NCI-H774 (cell line): ENCODE measurements around the gene STK17B.
"Not testable (repeated sequence)": the region's sequence is repeated elsewhere in the genome, so short reads cannot be mapped to it uniquely, and the experiment has no call there.

Experiments
- DNase-seq: peaks from one replicate; lab custom pipeline; 2025; lab: John Stamatoyannopoulos, UW

The STK17B gene

DNA sequence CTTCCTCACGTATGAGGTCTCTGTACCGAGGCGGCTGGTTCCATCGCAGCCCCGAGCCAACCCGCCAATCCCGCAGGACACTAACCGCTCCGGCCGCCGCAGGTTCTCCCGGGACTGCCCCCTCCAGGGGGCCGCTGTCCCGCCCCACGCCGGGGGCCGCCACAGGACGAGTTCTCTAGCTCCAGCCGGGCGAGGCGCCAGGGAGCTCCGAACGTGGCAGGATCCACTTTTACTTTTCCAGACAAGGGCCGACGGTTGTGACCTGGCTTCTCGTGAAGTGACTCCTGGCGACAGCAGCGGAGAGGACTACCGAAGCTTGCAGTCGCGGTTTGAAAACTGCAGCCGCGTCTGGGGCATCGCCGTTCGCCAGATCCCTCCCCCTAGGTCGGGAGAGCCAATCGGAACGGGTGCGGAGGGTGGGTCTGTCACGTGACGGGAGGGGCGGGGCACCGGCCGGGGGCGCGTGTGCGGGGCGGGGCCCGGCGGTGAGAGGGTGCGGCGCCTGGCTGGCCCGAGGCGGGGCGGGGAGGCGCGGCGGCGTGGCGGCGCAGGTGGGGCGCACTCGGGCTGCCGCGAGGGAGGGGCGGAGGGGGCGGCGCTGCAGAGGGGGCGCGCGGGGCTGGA lies at the start of gene STK17B:
Gene STK17B, minus strand, starts transcription at position 331 of the 624 bp plus-strand sequence. CDS start 8,195 bp downstream, outside the sequence.
- peak; percentile 94 for DNase-seq

DNA sequence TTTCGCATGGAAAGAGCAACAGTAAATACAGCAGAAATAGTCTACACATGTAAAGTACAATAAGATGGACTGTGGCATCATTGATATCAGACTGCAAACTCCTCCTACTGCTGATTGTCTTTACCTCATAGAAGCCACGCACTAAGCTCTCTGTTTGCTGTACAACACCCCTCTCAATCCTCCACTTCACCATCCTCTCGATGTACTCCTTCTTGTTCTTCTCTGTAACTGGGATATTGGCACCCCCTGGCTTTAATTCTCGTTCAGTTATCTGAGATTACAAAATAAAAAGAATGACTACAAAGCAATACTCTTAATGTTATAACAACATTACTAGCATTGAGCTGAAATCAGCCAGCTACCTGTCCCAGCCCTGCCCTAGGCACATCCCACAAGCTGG lies 49.3 kb upstream of the STK17B start:
- DNase-seq = no peak

DNA sequence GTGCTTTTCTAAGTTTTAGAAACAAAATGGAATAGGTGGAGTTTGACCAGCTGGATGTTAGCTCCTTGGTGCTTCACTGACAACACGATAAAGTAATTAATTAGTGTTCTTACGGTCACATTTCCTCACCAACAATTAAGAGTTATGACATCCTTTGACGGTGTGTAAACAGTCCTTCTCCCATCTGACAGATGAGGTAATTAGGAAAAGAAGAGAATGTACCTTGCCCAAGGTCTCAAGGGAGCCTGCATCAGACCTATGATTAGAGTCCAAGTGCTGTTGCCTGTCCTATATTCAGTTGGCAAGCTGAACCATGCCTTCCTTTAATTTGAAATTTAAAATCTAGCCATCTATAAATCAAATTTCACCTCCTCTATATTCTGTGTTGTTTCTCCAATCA lies 48.3 kb upstream of the STK17B start:
- no peak for DNase-seq

DNA sequence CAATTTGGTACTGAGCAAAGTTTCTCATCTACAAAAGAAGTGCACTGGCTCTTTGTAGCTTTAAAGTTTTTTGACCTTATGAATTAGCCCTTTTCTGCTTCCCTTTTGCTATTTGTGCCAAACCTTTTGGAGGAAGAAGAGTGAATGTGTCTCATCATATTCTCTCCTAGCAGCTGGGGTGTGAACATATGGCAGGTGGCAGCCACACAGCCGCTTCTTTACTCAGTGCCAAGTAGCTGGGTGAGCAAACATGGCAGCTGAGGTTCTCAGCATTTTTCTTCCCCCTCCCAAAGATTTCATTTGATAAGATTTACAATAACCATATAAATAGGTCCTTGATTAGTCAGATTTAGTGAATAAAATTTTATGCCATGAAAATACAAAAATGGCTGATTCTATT lies 46.7 kb upstream of the STK17B start:
- no peak for DNase-seq

DNA sequence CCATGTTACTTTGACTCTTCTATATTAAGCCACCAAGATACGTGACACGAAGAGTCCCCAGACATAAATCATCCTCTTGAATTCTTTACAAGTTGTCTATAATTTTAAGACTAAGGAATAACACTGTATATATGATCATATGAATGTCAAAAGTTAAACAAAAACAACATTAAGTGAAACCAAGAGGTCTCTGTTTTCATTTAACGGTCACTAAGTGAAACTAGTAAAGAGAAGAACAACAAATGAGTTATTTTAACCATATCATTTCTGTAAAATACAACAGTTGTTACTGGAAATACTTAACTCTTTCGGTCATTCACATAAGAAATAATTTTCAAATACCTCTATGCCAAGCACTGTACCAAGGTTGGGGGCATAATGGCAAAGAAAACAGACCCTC lies 45.7 kb upstream of the STK17B start:
- DNase-seq = no peak

DNA sequence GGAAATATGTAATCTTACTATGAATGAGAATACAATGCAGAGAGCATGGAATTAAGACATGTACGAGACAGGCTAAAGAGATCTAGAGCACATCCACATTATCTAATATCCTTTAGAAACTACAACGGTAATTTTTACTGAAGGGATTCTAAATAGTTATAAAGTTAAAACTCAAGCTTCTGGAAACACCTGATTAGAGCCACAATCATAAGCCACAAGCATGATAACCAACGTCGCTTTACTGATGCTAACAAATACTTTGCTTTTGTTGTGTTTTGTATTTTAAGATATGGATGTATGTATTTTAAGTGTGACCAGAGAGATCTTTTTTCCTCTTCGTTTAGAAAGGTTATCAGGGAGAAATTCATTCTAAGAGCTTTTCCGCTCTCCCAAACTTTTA lies 44.0 kb upstream of the STK17B start:
- DNase-seq = no peak

DNA sequence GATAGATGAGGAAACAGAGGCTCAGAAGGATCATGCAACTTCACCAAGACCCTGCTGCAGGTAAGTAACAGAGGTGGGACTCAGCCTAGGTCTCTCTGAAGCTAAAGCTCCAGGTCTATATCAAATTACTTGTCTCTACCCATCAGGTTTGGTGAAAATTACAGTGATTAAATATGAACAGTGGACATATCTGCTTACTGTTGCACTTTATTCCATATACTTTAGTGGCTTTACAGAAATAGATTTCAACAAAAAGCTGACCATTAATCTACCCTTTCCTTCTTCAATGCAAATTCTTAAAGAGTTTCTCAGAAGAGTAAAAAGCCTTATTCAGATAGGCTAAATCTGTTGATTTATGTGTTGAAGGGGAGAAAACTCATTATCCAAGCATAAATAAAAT lies 42.8 kb upstream of the STK17B start:
- no peak for DNase-seq

DNA sequence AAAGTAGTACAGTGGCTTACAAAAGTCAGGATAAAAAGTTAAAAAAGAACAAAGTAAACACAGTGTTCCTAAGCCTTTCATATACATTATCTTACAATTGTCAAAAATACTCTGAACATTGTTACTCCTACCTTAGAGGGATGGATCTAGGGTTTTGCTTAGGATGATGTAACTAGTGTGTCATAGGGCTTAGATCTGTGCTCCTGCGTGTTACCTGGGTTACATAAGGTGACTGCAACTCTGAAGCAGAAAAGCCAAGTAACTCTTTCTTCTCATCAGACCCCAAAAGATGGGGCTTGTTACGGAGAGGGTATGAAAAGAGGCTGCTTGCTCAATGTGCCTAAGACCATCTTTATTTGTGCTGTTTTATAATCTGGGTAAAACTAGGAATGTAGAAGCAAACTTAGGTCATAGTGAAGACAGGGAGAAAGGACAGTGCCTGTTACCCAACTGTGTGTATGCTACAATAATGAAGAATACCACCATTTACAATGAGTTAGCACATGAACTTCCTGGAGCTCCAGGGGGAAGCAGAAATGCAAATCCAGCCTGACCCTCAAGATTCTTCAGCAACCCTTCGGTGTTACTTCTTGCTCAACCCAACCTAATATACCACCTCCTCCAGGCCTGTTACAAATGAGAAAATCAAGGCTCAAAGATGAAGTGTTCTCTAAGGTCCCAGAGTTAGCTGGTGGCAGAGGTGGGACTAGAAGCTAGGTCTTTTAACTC lies 42.0 kb upstream of the STK17B start:
- DNase-seq = no peak

DNA sequence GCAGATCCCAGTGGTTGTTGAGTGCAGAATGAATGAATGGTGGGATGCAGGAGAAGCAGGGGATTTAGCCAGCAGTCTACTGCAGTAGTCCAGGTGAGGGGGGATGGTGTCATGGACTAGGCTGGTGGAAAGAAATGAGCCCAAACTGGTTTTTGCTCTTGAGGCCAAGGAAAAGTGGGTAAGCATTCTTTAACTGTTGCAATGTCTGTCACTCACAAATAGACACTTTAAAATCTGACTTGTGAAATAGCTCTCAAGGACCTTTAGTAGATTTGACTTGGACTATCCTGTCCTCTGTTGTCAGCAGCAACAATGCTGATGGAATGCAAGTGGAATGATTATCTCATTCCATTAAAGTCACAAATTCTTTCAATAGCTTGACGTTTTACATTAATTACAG lies 37.5 kb upstream of the STK17B start:
- DNase-seq = no peak

DNA sequence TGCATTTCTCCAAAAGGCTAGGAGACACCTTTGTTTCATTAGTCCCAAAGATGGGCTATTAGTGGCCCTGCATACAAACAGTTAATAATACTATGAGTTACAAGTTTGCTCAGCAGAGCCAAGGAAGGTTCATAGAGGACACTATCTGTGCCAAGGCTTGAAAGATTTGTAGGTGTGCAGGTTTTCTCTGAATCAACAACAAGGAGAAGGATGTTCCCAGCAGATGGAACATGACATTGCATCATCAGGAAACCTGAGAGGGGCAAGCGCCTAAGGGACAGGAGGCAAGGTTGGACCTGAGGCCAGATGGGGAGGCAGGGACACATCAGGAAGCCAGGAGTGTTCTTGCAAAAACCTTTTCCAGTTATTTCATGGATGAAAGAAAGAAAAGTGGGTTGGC lies 35.4 kb upstream of the STK17B start:
- DNase-seq = no peak

DNA sequence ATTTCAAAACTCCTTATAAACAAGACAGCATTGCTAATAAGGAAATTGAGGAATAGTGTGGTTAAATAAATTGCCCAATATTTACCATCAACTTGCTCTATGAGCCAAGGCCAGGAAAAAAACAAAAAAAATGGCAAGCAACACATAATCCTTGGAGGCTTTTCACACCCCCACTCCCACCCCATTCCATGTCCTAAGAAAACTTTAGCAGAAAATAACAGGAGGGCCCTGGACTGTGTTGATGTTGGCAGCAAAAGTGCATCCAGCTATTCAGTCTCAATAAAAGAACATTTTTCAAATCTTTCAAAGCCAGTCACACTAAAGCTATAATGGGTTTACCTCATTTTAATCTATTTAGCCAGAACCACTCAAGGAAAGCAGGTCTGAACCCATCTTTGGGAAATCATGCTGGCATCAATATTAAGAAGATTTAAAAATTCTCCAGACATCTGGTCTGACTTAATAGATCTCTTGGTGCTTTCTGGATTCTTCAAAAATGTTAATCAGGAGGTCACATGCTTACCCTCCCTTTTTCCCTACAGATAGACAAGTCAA lies 34.6 kb upstream of the STK17B start:
- DNase-seq = no peak

DNA sequence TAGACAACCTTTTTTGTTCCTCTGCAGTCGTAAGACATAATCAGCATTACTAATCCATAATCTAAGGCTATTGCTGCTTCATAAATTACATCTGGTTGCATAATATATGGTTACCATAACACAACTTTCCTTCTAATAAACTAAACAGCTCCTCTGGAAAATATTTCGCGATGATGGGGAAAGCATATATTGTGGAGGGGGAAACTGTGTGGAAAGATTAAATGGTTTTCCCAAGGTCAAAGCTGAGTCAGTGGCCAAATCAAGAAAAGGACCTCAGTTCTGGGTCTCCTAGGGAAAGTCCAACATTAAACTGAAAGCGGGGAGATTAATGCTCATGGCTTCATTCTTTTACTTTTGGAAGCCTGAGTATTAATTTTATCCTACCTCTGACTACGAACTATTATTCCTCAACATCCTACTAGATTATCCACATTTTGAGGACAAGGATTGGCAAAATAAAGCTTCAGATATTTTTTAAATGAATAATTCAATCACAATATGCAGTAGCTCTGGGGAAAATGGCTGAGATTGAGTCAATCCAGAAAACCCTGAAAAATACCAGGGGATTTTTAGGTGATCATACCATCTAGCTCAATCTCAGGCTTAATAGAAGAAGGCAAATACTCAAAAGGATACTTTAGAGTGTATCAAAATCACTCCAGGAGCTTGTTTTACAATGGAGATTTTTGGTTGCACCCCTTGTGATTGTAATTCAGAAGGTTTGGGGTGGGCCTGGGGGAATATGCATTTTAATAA lies 33.8 kb upstream of the STK17B start:
- no peak for DNase-seq

DNA sequence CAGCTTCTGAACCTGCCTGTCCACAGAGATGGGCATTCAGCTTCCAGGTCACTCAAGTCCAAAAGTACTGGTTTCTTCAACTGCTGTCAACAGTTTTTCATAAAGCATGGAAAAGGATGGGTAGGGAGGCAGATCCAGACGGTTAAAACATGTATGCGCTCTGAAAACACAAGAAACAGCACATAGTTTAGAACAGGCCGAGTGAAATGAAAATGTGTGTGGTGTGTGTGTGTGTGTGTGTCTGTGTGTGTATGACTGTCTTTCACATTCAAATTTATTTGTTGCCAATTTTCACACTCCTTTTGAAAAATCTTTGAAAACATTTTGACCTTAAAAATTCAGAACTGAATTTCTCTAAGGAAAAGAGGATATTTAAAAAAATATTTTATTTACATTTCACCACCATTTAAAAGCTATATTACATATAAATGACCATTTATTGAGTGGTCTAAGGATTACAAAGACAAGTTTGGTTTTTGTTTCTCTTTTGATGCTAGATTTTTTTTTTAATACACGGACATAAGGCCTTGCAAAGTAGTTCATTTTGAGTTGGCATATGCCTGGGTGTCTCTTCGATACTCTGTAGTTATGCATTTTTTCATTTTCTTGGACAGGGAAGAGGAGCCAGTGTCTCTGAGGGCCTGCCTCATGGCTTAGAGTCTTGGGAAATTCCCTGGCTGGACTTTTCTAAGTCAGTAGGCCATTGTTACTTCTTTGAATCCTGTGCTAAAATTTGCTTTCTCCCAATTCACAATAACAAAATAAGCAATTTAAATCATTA lies 30.0 kb upstream of the STK17B start:
- no peak for DNase-seq

DNA sequence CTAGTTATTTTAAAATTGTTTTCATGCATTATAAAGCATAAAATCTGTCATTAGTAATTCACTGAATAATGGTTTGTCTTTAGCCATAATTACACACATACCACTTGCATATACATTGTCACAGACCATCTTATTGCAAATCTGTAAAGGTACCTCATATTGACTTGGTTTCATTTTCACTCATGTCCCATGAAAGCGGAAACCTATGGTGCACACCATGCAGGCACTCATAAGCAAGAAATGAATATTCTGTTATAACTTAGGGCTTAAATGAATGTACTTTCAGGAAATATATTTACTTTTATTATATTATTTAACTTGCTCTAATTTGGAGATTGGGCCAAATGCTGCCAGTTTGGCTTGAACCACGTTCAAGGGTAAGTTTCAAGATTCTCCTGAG lies 29.2 kb upstream of the STK17B start:
- no peak for DNase-seq

DNA sequence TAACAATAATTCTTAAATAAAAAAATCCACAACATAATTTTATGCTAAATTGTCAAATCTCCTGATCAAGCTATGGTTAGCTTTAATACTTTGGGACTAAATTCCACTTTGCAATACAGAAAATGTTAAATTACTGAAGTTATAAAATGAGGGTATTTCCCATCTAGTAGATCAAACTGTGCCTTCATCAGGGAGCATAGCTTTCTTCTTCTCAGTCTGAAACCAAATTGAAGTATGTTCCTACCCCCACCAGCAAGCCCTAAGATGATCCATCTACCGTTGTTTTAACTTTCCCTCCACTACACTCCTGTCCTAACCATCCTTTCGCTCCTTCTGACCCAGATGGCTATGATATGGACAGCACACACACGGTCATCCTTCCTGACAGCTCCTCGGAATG lies 24.4 kb upstream of the STK17B start:
- DNase-seq = no peak

DNA sequence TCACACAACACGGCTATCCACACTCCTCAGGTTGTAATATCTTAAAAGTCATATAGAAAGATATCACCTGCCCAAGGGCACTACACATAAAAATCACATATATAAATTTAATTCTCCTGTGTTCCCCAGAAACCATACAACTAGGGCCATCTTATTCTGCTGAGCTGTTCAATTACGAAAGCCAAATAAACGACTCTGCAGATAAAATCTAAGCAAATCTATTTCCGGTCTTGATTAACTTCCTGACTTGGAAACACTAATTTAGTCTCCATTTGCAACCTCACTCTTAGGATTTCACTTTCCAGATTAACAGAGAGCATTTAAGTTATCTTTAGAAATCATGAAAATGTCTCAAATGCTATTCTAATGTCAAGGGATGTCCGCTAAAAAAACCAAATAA lies 23.9 kb upstream of the STK17B start:
- DNase-seq = no peak

DNA sequence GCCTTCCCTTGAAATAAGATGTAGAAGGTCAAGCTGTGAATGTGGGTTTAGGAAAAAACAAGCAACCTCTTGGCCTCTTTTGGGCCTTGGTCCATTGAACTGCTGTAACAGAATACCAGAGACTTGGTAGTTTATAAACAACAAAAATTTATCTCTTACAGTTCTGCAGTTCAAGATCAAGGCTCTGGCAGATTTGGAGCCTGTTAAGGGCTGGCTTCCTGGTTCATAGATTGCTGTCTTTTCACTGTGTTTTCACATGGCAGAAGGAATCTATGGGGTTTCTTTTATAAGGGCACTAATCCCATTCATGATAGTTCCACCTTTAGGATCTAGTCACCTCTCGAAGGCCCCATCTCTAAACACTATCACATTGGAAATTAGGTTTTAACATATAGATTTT lies 20.2 kb upstream of the STK17B start:
- DNase-seq = no peak

DNA sequence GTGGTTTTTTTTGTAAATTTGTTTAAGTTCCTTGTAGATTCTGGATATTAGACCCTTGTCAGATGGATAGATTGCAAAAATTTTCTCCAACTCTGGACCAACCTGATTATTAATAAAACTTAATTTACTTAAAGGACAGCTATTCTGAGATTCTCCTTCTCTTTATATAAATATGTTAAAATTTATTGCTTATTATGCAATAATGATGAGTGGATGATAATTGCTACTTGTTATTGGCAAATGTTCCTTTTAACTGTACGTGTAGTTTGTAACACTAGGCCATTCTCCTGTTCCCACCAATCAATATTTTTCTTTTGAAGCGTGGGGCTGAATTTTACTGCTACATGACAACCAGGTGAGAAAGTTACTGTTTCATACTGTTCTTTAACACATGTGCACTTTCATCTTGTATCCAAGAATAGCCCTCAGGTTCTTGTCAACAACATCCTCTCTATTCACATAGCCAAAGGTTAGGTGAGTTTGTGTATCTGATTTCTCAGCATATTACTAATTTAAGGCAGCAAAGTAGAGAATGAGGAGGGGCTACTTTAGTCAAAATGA lies 16.6 kb upstream of the STK17B start:
- DNase-seq = no peak

DNA sequence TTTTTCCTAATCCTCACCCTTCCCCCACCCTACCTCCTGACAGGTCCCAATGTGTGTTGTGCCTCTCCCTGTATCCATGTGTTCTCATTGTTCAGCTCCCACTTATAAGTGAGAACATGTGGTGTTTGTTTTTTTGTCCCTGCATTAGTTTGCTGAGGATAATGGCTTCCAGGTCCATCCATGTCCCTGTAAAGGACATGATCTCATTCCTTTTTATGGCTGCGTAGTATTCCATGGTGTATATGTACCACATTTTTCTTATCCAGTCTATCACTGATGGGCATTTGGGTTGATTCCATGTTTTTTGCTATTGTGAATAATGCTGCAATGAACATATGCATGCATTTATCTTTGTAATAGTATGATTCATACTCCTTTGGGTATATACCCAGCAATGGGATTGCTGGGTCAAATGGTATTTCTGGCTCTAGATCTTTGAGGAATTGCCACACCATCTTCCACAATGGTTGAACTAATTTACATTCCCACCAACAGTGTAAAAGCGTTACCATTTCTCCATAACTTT lies 15.9 kb upstream of the STK17B start:
- DNase-seq = not testable (repeated sequence)

DNA sequence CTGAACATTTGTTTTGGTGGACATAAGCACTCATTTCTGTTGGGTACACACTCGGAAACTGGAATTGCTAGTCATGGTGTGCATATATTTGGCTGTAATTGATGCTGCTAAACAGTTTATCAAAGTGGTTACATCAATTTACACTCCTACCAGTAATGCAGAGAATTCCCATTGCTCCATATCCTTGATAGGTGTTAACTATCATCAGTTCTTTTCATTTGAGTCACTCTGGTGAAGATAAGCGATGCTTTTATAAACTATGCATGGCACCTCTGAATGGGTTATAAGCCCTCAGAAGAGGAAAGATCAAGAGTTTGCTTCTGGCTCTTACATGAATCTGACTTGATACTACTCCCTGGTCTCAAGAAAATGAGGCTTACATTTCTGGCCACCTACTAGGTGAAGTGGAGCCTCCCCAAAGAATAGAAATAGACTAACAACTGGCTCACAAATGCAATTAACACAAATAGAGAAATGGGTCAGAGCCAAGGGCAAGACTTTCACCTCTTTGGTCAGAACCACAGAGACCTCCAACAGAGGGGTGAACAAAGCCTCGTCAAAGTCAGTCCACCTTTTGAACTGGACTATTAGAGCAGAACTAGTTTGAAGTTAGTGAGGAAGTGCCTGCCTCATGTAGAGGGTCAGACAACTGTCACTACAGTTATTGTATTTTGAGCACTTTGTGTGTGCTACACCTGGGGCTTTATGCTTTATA lies 15.0 kb upstream of the STK17B start:
- no peak for DNase-seq

DNA sequence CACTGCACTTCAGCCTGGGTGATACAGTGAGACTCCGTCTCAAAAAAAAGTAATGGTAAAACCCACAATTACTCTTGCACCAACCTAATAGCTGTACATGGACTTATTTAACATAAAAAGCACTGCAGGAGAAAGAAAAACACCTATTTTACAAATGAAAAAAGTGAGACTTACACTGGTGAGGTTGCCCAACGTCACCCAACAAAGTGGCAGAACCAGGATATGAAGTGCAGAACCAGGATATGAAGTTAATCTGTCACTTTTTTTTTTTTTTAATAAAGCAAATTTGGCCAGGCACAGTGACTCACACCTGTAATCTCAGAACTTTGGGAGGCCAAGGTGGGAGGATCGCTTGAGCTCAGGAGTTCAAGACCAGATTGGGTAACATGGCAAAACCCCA lies 13.5 kb upstream of the STK17B start:
- no peak for DNase-seq
